HT-29 (cell line): ENCODE results near the gene PAX6. TPM values are rescaled to one million over a fixed set of nuclear protein-coding genes. Genes with fewer than 3 reads are reported as not detected.

ENCODE experiments used
- DNase-seq: peaks from one replicate; pipeline ENCODE4 v3.0.0-alpha.2; 2015; ENCODE audit warnings: low spot score
- total RNA-seq: library from RNA; depleted of rRNA; stranded (reverse); fragments of >200 nt; shearing (Covaris generic); gene quantifications from 2 replicates; pipeline ENCODE4 v1.2.3, GENCODE V29; 2014

Gene PAX6
- total RNA-seq, 1 experiment from 2014 or later: not detected

- DNase-seq: no peak
Measured at GRCh38 chr11:31822175-31822926, 11.2 kb upstream of the PAX6 start.

- DNase-seq: no peak
Measured at GRCh38 chr11:31821766-31822165, 10.6 kb upstream of the PAX6 start.

GRCh38 chr11:31821235-31821764, 10.2 kb upstream of the PAX6 start:
- no peak for DNase-seq

GRCh38 chr11:31820438-31820818, 9.3 kb upstream of the PAX6 start:
- no peak for DNase-seq

GRCh38 chr11:31819621-31820437, 8.7 kb upstream of the PAX6 start:
- DNase-seq: no peak

- DNase-seq: no peak
Measured at GRCh38 chr11:31818874-31819331, 7.8 kb upstream of the PAX6 start.

GRCh38 chr11:31818425-31818755, 7.3 kb upstream of the PAX6 start:
- DNase-seq: no peak

- no peak for DNase-seq
Measured at GRCh38 chr11:31817621-31818424, 6.7 kb upstream of the PAX6 start.

- no peak for DNase-seq
Measured at GRCh38 chr11:31817054-31817620, 6.0 kb upstream of the PAX6 start.

- DNase-seq: no peak
Measured at GRCh38 chr11:31816468-31817053, 5.4 kb upstream of the PAX6 start.

GRCh38 chr11:31815711-31816467, 4.8 kb upstream of the PAX6 start:
- DNase-seq: no peak

- DNase-seq: no peak
Measured at GRCh38 chr11:31814176-31814868, 3.2 kb upstream of the PAX6 start.

GRCh38 chr11:31813391-31814175, 2.5 kb upstream of the PAX6 start:
- DNase-seq: no peak

GRCh38 chr11:31812383-31813381, 1.6 kb upstream of the PAX6 start:
- no peak for DNase-seq

GRCh38 chr11:31809857-31810778, 1.0 kb downstream of the PAX6 start:
- DNase-seq: no peak

- no peak for DNase-seq
Measured at GRCh38 chr11:31809541-31809856, 1.6 kb downstream of the PAX6 start.
